ENCODE results near the gene NHERF2. TPM values are rescaled to one million over a fixed set of nuclear protein-coding genes. Genes with fewer than 3 reads are reported as not detected.

NHERF2 gene
- total and polyA plus RNA-seq, 9 of the 15 experiments (the other 6 are each of a cell fraction or from before 2014, with no cell fraction given), result 0.15 to 42.0 (median 12.5) TPM

GRCh38 chr16:2062801-2063200 lies 36.1 kb downstream of the NHERF2 start:
- Histone ChIP-seq H3K9me3 (replicated peaks; ENCODE audit: control insufficient read depth, insufficient read depth, low read depth, low read length) (no peaks in the 10 kb centered on the region), H3K79me2 (ENCODE audit: control insufficient read depth, insufficient read depth, low read length) (no peaks in the 10 kb centered on the region), H3K9ac (ENCODE audit: insufficient read depth in 1 of 2, low read depth in 2 of 2, low read length in 2 of 2) (no peak overlapping the region; a peak in 1 of 4 replicates), H3K36me3 (ENCODE audit: control insufficient read depth, insufficient read depth, low read length) (peaks cover 32% of the 10 kb centered on the region; the same call in 2 of the 3 replicates), H3K4me2 (ENCODE audit: insufficient read depth, low read length) (no peak overlapping the region), H3K4me1 (replicated peaks in 1 of 2; ENCODE audit: control insufficient read depth in 2 of 2, insufficient read depth in 2 of 2, low read length in 2 of 2) (peaks cover 0 to 20% of the 10 kb centered on the region in 2 experiments; a peak in 2 of 5 replicates), H4K20me1 (replicated peaks; ENCODE audit: control insufficient read depth, insufficient read depth, low read length) (no peaks in the 10 kb centered on the region), H3K27me3 (ENCODE audit: control insufficient read depth in 2 of 2, insufficient read depth in 2 of 2, low read length in 2 of 2) (no peaks in the 10 kb centered on the region), H3K4me3 (no peak overlapping the region), H2AFZ (ENCODE audit: low read depth, low read length) (no peak overlapping the region), H3K27ac (ENCODE audit: extremely low read depth, low read depth, low read length) (no peak overlapping the region), H3K9me1 (ENCODE audit: control insufficient read depth, insufficient read depth, low read length) (no peaks in the 10 kb centered on the region)
- intact Hi-C loops (cut with micrococcal nuclease) (no loop called here), in situ Hi-C loops (cut with MboI) (no loop called here)
- WGBS (ENCODE audit: insufficient coverage, low coverage, missing lambda C conversion rate), result 85% methylated on average over 9 of the region's 28 CpGs
- CTCF ChIA-PET (ENCODE audit: low intra/inter-chr PET ratio), result no interaction called here
- BruUV-seq (replicated peaks), result no TSS peak
- TF ChIP-seq RAD51 (IDR thresholded peaks at IDR 0.05; ENCODE audit: borderline replicate concordance, low read depth) (no peak), RBBP5 (IDR thresholded peaks at IDR 0.05; ENCODE audit: borderline replicate concordance, insufficient read depth, low read length, poor library complexity, severe bottlenecking) (no peak), ZNF3 (CRISPR knock-in tag; IDR thresholded peaks at IDR 0.05) (no peak), GATA2 (CRISPR knock-in tag; IDR thresholded peaks at IDR 0.05) (no peak)
- POLR2A ChIA-PET, result interaction anchor here (0.6 to 1.3 kb wide), 2 partner anchors 10 to 92 kb away, joined by 3 to 6 read pairs; partner anchors contain the start of gene TRAF7
- DNase-seq (ENCODE audit: extremely low read depth in 1 of 4, low spot score in 3 of 4) (no peak), ATAC-seq (no peak), FAIRE-seq (no peak)

GRCh38 chr16:2063861-2064260 lies 37.2 kb downstream of the NHERF2 start:
- POLR2A ChIA-PET, result interaction anchor here (0.7 kb wide), 1 partner anchor 255 kb away, joined by 3 read pairs; no protein-coding TSS in a partner anchor
- Histone ChIP-seq H3K27me3 (ENCODE audit: control insufficient read depth in 2 of 2, insufficient read depth in 2 of 2, low read length in 2 of 2) (no peaks in the 10 kb centered on the region), H3K4me1 (replicated peaks in 1 of 2; ENCODE audit: control insufficient read depth in 2 of 2, insufficient read depth in 2 of 2, low read length in 2 of 2) (peaks cover 0 to 14% of the 10 kb centered on the region in 2 experiments; a peak in 2 of 5 replicates), H3K4me2 (ENCODE audit: insufficient read depth, low read length) (no peak overlapping the region), H2AFZ (ENCODE audit: low read depth, low read length) (no peak overlapping the region), H3K79me2 (ENCODE audit: control insufficient read depth, insufficient read depth, low read length) (no peaks in the 10 kb centered on the region), H3K27ac (ENCODE audit: extremely low read depth, low read depth, low read length) (no peak overlapping the region), H4K20me1 (replicated peaks; ENCODE audit: control insufficient read depth, insufficient read depth, low read length) (no peaks in the 10 kb centered on the region), H3K9me3 (replicated peaks; ENCODE audit: control insufficient read depth, insufficient read depth, low read depth, low read length) (no peaks in the 10 kb centered on the region), H3K9ac (ENCODE audit: insufficient read depth in 1 of 2, low read depth in 2 of 2, low read length in 2 of 2) (no peak overlapping the region), H3K9me1 (ENCODE audit: control insufficient read depth, insufficient read depth, low read length) (no peaks in the 10 kb centered on the region), H3K36me3 (ENCODE audit: control insufficient read depth, insufficient read depth, low read length) (peaks cover 38% of the 10 kb centered on the region; the same call in 2 of the 3 replicates), H3K4me3 (no peak overlapping the region)
- CTCF ChIA-PET (ENCODE audit: low intra/inter-chr PET ratio), result no interaction called here
- in situ Hi-C loops (cut with MboI) (no loop called here), intact Hi-C loops (cut with micrococcal nuclease) (no loop called here)
- FAIRE-seq, result no peak
- no peak for ATAC-seq
- 89% methylated on average over 17 of the region's 25 CpGs for WGBS (ENCODE audit: insufficient coverage, low coverage, missing lambda C conversion rate)
- no peak for DNase-seq (ENCODE audit: extremely low read depth in 1 of 4, low spot score in 3 of 4)
- no TSS peak for BruUV-seq (replicated peaks)
- no peak for TF ChIP-seq E4F1 (CRISPR knock-in tag; IDR thresholded peaks at IDR 0.05; ENCODE audit: borderline replicate concordance)
- TF ChIP-seq ZKSCAN8 (CRISPR knock-in tag; IDR thresholded peaks at IDR 0.05), result no peak
- no peak for TF ChIP-seq HMGN3 (IDR thresholded peaks at IDR 0.05; ENCODE audit: borderline replicate concordance, extremely low read depth, insufficient read length, low read depth, low read length)
- TF ChIP-seq ZNF140 (CRISPR knock-in tag; IDR thresholded peaks at IDR 0.05), result no peak
- TF ChIP-seq THAP7 (CRISPR knock-in tag; IDR thresholded peaks at IDR 0.05), result no peak

Measured in K562 (cell line).